ENCODE data around the gene SOD2.

DNA sequence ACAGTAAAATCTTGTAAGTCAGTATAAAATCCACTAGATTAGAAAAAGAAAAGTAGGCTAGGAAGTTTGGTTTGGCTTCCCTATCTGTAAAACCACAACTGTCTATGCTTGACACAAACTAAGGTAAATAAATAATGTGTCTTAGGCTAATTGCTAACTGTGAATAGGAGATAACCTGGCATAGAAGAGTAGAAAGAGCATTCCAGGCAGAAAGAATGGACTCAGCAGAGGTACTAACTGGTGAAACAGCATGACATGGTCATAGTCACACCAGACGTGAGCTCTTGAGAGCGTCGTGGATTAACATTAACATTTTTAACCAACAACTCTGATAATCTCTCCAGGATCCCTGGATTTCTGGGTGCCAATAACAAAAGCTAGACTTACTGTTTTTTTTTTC is 25.6 kb upstream of the SOD2 start:
- TF ChIP-seq CTCF (IDR thresholded peaks at IDR 0.05 in 4 of 5, conservative IDR thresholded peaks at IDR 0.05 in 1 of 5) (no peak), POLR2A (IDR thresholded peaks at IDR 0.05) (no peak)
